GM12892 (cell line): ENCODE data around the gene PCDHA8.

ENCODE experiments used
- POLR2A ChIP-seq: IDR thresholded peaks from 2 replicates; pipeline ENCODE4 v1.6.1; 2011; ENCODE audit warnings: low read depth, low read length, control low read depth
- POLR2AphosphoS5 ChIP-seq: IDR thresholded peaks from 2 replicates; pipeline ENCODE4 v1.6.1; 2011; ENCODE audit warnings: low read depth, low read length, control low read depth
- TAF1 ChIP-seq: IDR thresholded peaks from 2 replicates; pipeline ENCODE4 v1.6.1; 2011; ENCODE audit warnings: low read depth, mild to moderate bottlenecking, control low read depth, low read length, borderline replicate concordance

DNA sequence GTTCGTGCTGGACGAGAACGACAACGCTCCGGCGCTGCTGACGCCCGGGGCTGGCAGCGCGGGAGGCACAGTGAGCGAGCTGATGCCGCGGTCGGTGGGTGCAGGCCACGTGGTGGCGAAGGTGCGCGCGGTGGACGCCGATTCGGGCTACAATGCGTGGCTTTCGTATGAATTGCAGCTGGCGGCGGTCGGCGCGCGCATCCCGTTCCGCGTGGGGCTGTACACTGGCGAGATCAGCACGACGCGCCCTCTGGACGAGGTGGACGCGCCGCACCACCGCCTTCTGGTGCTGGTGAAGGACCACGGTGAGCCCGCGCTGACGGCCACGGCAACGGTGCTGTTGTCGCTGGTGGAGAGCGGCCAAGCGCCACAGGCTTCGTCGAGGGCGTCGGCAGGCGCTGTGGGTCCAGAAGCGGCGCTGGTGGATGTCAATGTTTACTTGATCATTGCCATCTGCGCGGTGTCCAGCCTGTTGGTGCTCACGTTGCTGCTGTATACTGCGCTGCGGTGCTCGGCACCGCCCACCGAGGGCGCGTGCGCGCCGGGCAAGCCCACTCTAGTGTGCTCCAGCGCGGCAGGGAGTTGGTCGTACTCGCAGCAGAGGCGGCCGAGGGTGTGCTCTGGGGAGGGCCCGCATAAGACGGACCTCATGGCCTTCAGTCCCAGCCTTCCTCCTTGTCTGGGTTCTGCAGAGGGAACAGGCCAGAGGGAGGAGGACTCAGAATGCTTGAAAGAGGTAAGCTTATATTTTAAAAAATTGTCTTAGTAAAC, 43.1 kb downstream of the PCDHA8 start:
- TF ChIP-seq POLR2AphosphoS5 (no peak), POLR2A (no peak), TAF1 (no peak)
